Measurements from ENCODE around the gene CCDC88C. TPM values are rescaled to one million over a fixed set of nuclear protein-coding genes. Genes with fewer than 3 reads are reported as not detected.

CCDC88C gene
- total RNA-seq, 1 experiment from 2014 or later = 57.9 TPM

Other genes starting within 250 kb of the CCDC88C start
- 0.36 TPM in 1 of 2 replicates, not detected in the other for gene GPR68, start 173.1 kb downstream of the CCDC88C start, total RNA-seq (2014; rRNA removed; shearing (Covaris generic); ENCODE audit: low replicate concordance)
- gene PPP4R3A, start 92.5 kb upstream of the CCDC88C start, total RNA-seq (2014; rRNA removed; shearing (Covaris generic); ENCODE audit: low replicate concordance) = 99.5 and 100 TPM in 2 replicates

Data from Karpas-422 (cell line).